ENCODE results near the gene LPIN3. TPM values are rescaled to one million over a fixed set of nuclear protein-coding genes. Genes with fewer than 3 reads are reported as not detected.

LPIN3 gene
- total RNA-seq, 1 donor from 2014 or later = 15.3 TPM

DNA sequence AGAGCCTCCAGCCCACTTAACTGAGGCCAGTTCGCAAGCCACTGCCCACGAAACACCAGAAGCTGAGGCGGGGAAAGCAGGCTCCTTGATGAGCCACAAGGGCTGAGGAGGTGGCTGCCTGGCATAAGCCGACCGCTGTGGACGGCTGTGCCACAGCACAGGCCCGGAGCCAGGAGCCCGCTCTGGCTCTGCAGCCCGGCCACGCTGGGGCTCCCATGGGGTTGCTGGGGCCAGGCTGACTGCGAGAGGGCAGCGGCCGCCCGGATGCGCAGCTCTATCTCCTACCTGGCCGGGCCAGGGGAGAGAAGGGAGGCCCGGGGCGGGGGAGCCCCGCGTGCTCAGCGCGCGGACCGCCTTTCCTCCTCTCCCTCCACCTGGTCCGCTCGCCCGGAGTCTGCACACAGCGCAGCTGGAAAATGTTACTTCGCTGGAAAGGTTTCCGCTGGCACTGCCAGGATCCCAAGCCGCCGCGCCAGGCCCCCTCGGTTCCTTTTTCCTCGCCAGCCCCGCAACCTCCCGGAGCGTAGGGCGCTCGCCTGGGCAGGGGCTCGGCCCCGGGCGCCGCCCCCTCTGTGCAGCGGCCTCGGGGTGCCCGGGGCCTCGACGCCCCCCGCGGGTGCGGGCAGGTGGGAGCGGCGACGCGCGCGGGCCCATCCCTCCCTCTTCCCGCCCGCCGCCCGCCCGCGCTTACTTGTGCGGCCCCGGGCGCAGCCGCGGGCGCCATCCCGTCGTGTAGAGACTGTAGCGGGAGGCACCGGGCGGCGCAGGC, 25.3 kb downstream of the LPIN3 start:
- DNase-seq = no peak

DNA sequence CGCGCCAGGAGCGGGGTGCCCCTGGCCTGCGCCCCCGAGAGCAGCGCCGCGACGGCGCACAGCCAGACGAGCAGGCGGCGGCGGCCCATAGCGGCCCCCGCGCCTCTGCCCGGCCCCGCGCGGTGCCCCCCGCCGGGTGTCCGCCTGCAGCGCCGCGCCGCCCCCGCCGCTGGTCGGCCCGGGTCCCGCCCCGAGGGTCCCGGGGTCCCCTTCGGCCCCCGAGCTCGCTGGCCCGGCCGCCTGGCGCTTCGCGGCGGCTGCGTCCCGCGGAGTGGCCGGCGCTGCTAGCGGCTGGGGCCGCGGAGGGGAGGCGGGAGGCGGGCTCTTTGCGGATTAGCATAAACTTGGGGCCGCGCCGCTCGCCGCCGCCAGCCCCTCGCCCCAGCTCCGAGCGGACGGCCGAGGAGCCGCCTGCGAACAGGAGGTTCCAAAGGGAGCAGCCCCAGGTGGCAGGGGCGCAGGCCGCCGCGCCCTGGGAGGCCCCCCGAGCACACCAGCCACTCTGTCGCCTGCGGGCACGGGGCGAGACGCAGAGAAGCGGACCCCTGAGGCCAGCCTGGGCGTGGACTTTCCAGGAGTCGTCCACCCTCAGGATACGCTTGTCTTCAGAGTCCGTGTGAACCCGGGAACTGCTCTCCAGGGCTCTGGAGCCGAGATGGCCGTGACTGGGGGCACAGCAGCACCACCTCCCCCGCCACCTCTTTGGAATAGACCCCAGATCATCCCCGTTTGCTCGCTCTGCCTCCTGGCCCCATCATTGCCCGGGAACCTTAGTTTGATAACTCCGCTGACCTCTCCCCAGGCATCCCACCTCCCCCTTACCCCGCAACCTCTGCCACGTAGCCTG, 26.1 kb downstream of the LPIN3 start, which contains the start of gene EMILIN3:
Gene EMILIN3, minus strand, starts transcription at position 273 of the 847 bp plus-strand sequence. Its CDS starts 184 bp downstream, at position 89.
- no peak for DNase-seq

DNA sequence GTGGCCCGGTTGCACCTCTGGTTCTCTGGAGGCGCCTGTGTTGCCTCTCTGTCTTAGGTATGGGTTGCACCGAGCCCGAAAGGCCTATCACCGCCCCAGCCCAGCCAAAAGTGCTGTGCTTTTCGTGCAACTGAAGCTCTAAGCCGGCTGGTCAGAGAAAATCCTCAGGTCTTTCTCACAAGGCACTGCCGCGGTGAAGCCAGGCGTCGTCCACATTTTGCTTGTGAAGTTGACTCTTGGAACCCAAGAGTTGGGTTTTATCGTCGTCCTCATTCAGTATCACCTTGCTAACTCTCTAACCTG, 26.7 kb downstream of the LPIN3 start:
- DNase-seq = no peak

DNA sequence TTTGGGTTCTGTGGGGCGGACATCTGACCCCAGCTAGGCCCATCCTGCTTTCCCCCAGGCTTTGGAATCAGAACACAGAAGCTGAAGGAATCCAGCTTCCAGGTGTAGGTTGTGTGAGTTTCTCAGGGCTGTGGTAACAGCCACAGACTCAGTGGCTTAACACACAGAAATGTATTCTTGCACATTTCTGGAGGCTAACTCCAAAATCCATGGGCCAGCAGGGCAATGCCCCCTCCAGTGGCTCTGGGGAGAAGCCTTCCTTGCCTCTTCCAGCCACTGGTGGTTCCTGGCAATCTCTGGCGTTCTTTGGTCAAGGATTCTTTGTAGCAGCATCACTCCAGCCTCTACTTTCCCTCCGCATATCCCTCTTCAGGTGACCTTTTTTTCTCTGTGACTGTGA, 27.3 kb downstream of the LPIN3 start:
- no peak for DNase-seq

DNA sequence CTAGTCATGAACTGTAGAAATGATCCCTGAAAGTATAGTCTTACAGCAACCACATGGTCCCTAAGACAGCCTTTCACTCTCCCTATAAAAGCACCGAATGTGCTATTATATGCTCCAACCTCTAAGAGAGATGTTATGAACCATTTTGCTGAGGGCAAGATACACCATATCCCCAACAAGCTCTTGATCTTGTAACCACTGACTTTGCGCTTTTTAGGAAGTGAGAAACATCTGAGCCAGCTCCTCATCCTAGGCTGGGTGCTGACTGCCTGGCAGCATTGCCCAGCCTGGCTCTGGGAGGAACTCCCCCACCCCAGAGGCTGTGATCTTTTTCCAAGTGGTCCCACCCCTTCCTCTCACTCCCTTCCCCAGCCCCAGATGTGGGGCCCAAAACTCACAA, 29.1 kb downstream of the LPIN3 start:
- DNase-seq = no peak

DNA sequence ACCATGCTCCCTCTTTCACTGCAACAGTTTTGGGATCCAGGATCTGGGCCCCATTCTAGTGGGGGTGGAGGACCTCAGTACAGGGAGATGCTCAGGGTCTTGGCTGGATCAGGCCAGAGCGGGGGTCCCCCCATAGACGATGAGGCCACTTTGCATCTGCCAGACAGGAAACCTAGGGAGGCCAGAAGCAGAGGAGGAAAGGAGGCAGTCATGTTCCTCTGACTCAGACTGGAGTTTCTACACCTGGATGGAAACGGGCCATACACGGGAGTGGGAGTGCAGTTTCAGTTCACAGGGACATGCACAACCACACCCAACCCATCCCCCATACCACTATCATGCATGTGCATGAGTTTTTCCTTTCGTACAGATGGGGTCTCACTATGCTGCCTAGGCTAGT, 29.6 kb downstream of the LPIN3 start:
- no peak for DNase-seq

DNA sequence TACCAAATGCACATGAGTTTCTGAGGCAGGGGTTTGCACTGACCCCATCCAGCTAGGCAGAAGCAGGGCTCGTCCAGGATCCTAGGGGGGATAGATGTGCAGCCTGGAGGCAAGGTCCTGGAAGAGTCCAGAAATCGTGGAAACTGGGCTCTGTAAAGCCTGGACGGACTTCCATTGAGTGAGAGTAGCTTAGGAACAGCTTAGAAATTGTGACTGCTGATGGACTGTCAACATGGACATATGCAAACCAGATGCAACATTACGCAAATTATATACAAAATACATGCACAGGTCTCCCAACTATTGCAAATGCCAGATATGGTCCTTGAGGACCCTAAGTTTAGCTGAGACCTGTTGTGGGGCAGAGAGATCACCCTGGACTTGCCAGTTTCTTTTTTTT, 30.8 kb downstream of the LPIN3 start:
- no peak for DNase-seq

DNA sequence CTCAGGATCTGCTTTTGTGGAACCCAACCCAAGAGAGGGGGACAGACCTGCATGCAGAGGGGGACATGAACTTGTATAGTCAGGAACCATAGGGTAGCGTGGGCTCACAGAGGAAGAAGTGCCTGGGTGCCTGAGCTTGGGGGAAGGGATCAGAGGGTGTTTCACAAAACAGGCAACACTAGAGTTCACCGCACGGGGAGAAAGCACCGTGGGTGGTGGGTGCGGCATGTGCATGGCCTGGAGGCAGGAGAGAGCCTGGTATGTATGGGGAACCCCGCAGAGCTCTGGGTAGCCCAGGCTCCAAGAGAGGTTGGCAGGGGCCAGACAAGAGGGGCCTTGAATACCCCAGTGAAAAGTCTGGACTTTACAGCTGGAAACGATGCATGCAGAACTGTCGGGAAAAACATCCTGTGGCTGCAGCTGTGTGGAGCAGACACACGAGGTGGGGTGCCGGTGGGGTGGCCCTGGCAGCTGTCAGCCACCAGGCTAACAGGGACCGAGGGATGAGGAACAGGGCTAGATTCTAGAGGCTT, 32.7 kb downstream of the LPIN3 start:
- no peak for DNase-seq

DNA sequence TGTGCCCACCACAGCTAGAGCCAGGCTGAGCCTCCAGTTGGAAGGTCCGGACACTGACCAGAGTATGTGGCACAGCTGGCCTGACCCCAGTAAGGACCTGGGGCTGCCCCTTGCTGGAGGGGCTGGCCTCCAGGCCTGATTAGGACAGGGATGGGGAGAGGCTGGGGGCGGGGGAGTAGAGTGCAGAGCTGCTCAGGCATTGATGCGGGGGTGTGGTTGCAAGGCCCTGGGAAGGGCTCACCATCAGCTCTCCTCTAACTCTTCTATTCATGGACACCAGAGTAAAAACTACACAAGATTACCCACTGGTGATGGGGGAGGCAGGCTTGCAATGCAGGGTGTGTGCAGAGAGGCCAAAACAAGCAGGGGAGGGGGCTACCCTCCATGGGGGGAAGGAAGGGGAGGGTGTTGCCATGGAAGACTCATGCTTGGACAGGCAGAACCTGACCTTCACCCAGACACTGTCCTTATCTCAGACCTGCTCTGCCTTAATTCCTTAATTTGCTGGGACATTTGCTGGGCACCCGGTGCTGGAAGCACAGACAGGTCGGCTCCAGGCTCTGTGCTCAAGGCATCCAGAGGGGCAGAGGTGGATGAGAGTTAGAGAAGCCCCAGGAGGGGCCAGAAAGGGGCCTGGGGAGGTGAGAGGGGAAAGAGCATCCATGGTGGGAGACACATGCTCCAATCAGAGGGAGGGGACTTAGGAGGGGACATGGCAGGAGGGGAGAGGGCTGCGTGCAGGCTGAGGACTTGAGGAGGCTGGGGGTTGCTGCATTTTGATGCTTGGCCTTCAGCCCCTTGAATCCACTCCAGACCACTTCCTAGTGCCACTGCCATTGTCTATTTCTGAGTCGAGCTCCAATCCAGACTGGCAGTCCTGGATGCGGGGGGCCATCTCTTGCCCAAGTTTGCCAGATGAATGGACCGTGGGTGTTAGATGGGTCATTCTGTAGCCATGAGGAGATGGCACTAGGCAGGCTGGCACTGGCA, 33.6 kb downstream of the LPIN3 start:
- DNase-seq = no peak

DNA sequence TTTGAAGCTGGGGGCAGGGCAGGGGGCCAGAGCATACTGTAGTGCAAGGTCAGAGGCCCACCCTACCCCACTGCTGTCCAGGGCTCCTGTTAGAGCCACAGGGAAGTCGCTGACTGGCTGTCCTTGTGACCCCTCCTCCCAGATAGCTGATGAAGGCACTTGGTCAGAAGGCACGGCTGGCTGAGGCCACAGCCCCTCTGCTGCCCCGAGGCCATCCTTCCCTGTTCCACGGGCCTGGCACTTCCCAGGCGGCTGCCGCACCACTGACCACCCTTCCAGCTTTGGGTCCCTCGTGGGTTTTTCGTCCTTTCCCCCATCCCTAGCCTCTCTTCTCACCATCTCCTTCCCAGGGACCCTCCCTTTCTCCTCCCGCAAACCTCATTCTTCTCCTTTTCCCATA, 35.2 kb downstream of the LPIN3 start:
- no peak for DNase-seq

DNA sequence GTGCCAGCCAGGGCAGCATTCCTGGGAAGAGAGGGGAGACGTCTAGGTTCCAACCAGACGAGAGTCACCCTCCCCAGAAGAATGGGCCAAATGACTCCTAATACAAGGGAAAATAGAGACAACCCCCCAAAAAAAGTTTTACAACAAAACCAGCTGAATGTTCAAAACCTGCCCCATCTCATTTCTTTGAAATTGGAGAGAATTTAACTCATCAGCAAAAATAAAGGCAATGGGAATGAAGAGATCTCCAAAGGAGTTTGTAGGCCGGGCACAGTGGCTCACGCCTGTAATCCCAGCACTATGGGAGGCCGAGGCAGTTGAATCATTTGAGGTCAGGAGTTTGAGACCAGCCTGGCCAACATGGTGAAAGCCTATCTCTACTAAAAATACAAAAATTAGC, 35.7 kb downstream of the LPIN3 start:
- no peak for DNase-seq

DNA sequence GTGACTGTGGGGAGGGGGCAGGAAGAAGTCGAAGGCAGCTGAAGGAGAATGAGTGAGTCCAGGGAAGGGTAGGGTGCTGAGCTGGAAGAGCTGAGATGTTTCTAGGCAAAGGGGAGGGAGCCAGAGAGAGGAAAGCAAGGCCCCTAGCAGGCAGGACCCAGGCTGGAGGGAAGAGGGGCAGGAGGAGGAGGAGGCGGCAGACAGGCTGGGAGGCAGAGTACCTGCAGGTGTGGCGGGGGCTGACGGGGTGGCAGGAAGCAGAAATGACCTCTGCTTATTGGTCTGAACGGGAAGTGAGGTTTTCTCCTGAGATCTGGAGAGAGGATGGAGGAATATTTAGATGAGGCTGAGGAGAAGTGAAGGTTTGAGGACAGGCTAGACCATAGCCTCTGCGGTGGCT, 36.7 kb downstream of the LPIN3 start:
- no peak for DNase-seq

DNA sequence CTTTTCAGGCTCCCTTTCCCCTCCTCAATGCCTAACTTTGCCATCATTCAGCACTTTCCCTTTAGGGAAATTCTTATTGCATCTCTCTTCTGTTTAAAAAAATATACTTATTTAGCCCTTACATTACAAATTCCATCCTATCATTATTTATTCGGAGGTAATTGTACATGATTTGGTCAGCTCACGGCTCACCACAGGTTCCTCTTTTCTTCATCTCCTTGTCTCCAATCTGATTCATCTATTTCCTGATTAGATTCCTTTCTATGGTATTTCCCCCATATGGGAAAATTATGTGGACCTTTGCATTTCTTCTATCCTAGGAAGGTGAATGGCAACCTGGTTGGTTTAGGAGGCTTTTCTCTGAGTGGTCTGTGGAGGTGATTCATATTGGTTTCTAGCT, 38.9 kb downstream of the LPIN3 start:
- no peak for DNase-seq

DNA sequence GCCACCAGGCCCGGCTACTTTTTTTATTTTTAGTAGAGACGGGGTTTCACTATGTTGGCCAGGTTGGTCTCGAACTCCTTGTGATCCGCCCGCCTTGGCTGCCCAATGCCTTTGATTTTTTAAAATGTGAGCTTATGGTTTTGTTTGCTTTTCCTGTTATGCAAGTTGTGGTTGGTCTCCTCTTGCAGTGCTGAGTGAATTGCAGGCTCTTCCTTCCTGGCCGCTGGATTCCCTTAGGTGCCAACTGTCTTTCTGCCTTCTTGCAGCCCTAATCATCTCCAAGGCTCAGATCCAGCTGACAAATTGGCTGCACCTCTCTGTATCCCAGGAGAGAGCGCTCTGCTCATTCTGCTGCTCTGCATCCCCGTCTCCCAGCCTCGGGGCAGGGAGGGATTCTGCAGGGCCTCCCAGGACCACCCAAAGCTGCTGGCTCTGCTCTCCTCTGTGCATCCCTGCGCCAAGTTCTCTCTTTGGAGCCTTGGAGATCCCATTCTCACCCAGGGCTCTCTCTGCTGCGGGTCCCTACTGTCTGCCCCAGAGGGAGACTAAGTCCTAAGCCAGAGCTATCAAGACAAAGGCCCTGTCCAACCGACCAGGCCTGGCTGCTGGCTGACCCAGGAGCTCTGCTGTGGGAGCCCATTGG, 40.1 kb downstream of the LPIN3 start:
- no peak for DNase-seq

DNA sequence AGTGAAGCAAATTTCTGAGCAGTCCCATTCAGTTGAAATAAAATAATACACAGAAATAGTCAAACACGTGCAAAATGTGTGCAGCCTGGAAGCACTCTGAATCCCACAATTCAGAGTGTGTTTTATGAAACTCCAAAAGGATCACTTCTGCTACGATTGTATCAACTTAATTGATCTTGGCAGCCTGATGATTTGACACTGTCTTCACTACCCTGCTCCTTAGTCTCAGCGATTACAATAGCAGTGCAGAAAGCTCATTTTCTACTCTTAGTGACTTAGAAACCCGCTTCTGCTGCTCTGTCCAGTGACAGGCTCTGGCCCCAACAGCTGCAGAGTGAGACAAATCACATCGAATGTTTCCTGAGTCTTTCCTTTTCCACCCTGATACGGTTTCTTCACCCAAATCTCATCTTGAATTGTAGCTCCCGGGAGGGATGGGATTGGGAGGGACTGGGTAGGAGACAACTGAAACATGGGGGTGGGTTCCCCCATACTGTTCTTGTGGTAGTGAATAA, 42.2 kb downstream of the LPIN3 start:
- peak; percentile 53 for DNase-seq

DNA sequence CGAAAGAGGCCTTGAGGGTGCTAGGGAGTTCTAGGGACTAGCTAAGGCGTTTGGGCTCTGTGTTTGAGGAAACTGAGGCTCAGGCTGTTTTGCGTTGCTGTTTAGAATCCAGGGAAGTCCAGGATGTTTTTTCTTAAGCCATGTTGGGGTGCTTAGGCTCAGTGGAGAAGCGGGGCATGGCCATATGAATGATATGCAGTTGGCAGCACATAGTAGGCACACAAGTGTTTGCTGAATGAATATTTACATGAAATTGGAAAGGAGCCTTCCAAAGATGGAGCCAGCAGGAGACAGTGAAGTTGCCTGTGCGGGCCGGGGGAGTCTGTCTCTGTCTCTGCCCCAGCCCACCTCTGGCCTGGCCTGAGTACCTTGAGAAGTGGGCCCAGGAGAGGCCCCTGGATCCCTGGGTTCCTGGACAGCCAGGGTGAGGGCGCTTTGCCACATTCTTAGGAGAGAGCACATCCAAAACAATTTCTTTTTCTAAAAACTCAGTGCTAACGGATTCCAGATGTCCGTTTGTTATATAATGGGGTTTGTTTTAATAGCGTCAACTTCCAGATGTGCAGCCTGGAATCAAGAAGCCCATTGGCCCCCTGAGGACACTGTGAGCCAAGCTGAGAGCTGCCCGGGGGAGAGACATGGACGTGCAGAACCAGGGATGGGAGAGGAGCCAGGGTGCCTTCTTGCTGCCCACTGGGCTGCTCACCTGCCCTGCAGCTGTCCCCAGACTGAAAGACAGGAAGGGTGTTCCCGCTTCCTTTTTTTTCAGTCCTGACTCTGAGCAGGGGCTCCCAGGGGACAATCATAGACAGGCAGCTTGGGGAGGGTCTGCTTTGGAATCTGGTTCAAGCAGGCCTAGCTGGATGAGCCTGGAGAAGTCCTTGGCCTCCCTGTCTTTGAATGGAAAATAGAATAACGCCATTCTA, 46.1 kb downstream of the LPIN3 start:
- peak; percentile 96 for DNase-seq

DNA sequence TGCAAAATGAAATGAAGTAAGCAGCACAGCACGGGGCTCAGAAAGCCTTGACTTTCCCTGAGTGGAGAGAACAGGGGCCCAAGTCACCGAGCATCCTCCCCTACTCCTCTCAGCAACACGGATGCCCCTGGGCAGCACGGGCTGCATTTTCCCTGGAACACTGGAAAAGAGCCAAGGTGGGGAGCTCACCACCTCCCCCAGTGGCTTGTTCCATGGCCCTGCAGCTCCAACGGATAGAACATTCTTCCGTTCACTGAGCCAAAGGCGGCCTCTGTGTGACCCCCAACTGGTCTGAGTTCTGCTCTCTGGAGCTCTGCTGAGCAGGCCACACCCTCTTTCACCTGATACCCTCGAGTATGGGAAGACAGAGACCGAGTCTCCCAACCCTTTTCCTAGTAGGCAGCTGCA, 46.8 kb downstream of the LPIN3 start:
- DNase-seq = peak; percentile 49

DNA sequence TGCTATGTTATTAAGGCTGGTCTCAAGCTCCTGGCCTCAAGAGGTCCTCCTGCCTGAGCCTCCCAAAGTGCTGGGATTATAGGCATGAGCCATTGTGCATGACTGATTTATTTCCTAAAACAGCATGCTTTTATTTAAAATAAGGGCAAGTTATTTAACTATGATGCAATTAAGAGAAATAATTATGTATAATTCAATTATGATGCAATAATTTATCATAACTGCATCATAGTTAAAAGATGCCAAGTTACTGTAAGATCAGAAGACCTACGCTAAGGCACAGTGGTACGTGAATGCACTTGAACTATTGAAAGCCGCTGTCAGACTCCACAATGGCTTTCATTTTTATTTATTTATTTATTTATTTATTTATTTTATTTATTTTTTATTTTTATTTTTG, 50.3 kb downstream of the LPIN3 start:
- DNase-seq = no peak

DNA sequence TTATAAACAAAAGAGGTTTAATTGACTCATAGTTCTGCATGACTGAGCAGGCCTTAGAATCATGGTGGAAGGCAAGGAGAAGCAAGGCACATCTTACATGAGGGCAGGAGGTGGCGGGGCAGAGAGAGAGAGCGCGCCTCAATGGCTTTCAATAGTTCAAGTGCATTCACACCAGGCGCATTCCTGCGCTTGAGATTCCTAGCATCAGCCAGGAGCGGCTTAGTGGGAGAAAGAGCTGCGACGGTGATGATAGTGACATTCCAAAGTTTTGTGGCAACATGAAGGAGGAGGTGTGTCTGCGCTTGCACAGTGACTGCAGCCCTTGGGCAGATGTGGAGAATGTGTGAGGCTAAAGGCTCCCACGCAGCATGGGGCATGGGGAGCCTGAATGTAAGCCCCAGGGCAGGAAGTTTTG, 51.0 kb downstream of the LPIN3 start:
- DNase-seq = no peak

DNA sequence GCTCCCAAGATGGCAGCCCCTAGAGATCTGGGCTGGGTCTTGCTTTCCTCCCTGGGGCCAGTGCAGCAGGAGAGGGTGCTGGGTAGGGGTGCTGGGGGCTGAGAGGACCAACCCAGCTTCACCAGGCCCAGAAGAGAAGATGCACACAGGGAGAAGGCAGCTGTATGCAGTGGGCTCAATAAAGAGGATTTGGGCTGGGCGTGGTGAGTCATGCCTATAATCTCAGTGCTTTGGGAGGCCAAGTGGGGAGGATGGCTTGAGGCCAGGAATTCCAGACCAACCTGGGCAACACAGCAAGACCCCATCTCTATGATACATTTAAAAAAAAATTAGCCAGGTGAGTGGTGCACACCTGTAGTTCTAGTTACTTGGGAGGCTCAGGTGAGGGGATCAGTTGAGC, 51.7 kb downstream of the LPIN3 start:
- no peak for DNase-seq
